OCI-LY3 (cell line): ENCODE measurements around the gene EXOC4.

ENCODE experiments used
- H2AFZ ChIP-seq: fragments of 200-600, 300-600 bp; shearing (Covaris generic); 2 replicates; pipeline ENCODE4 v1.6.0; 2014; ENCODE audit warnings: antibody characterized with exemption, low read depth, low read length
- H3K27ac ChIP-seq: fragments of 200-600, 300-600 bp; sonication (generic); 2 replicates; pipeline ENCODE4 v1.5.1; 2014; ENCODE audit warnings: mild to moderate bottlenecking, low read length, moderate library complexity, mixed read lengths
- H3K27me3 ChIP-seq: fragments of 200-600, 300-600 bp; sonication (generic); 2 replicates; pipeline ENCODE4 v1.6.1; 2014; ENCODE audit warnings: low read depth, low read length, mixed read lengths
- H3K36me3 ChIP-seq: fragments of 200-600, 300-600 bp; sonication (generic); replicated peaks from 2 replicates; pipeline ENCODE3; 2014; ENCODE audit warnings: low read depth, low read length, mixed read lengths
- H3K4me1 ChIP-seq: fragments of 300-600, 200-600 bp; sonication (generic); 2 replicates; pipeline ENCODE4 v1.6.1; 2014; ENCODE audit warnings: low read length, mixed read lengths
- H3K4me2 ChIP-seq: fragments of 200-600, 300-600 bp; sonication (generic); 2 replicates; pipeline ENCODE4 v1.6.1; 2014; ENCODE audit warnings: low read length, mixed read lengths
- H3K4me3 ChIP-seq: fragments of 300-600, 200-600 bp; sonication (generic); 2 replicates; pipeline ENCODE4 v1.5.1; 2014; ENCODE audit warnings: antibody characterized with exemption, mild to moderate bottlenecking, low read length, moderate library complexity
- H3K79me2 ChIP-seq: fragments of 300-600, 200-600 bp; shearing (Covaris generic); 2 replicates; pipeline ENCODE4 v1.6.1; 2014; ENCODE audit warnings: mild to moderate bottlenecking, low read length, mixed read lengths
- H3K9ac ChIP-seq: fragments of 300-600, 200-600 bp; shearing (Covaris generic); 2 replicates; pipeline ENCODE4 v1.6.0; 2014; ENCODE audit warnings: mild to moderate bottlenecking, low read length, moderate library complexity
- H3K9me3 ChIP-seq: fragments of 200-600, 300-600 bp; shearing (Covaris generic); 2 replicates; pipeline ENCODE4 v1.6.1; 2014; ENCODE audit warnings: low read length, mixed read lengths; ENCODE audit not compliant: insufficient read depth
- H4K20me1 ChIP-seq: fragments of 200-600, 300-600 bp; sonication (generic); 2 replicates; pipeline ENCODE4 v1.6.1; 2016; ENCODE audit warnings: low read length, mixed read lengths; ENCODE audit not compliant: insufficient read depth
- CTCF ChIP-seq: fragments of 200-600, 300-600 bp; sonication (generic); IDR thresholded peaks from 2 replicates; pipeline ENCODE4 v1.5.1; 2014; ENCODE audit warnings: antibody characterized with exemption, low read length, low read depth
- EZH2phosphoT487 ChIP-seq: fragments of 200-600 bp; shearing (Covaris generic); IDR thresholded peaks from 2 replicates; pipeline ENCODE4 v1.6.1; 2018; ENCODE audit warnings: antibody characterized with exemption, mixed run types, low read depth

Gene EXOC4

DNA sequence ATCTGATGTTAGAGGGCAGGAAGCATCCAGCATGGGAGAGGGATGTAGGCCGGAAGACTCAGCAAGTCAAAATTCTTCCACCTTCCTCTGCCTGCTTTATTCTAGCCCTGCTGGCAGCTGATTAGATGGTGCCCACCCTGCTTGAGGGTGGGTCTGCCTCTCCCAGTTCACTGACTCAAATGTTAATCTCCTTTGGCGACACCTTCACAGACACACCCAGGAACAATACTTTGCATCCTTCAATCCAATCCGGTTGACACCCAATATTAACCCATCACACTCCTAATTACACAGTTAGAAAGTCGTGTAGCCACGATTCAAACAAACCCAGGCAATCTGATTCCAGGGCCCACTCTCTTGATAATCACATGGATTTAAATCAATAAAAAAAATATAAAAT lies 440.4 kb downstream of the EXOC4 start:
- H3K9me3 ChIP-seq, result no peaks in the 10 kb centered on the region
- no peak overlapping the region for H3K9ac ChIP-seq
- H3K4me2 ChIP-seq, result no peak overlapping the region
- H3K27me3 ChIP-seq, result no peaks in the 10 kb centered on the region
- H3K4me1 ChIP-seq, result peaks cover 12% of the 10 kb centered on the region
- TF ChIP-seq EZH2phosphoT487 (no peak), CTCF (no peak)
- no peaks in the 10 kb centered on the region for H4K20me1 ChIP-seq
- no peak overlapping the region for H3K27ac ChIP-seq
- H3K36me3 ChIP-seq, result no peaks in the 10 kb centered on the region
- no peak overlapping the region for H3K4me3 ChIP-seq
- no peaks in the 10 kb centered on the region for H3K79me2 ChIP-seq
- H2AFZ ChIP-seq, result no peak overlapping the region

GRCh38 chr7:133696056-133696455 lies 443.2 kb downstream of the EXOC4 start:
- Histone ChIP-seq H3K36me3 (no peaks in the 10 kb centered on the region), H3K9me3 (no peaks in the 10 kb centered on the region), H3K4me1 (no peaks in the 10 kb centered on the region), H3K79me2 (no peaks in the 10 kb centered on the region), H3K4me3 (no peak overlapping the region), H3K9ac (no peak overlapping the region), H4K20me1 (no peaks in the 10 kb centered on the region), H3K27ac (no peak overlapping the region), H3K4me2 (no peak overlapping the region), H3K27me3 (no peaks in the 10 kb centered on the region), H2AFZ (no peak overlapping the region)
- TF ChIP-seq EZH2phosphoT487, result no peak
- TF ChIP-seq CTCF, result no peak

DNA sequence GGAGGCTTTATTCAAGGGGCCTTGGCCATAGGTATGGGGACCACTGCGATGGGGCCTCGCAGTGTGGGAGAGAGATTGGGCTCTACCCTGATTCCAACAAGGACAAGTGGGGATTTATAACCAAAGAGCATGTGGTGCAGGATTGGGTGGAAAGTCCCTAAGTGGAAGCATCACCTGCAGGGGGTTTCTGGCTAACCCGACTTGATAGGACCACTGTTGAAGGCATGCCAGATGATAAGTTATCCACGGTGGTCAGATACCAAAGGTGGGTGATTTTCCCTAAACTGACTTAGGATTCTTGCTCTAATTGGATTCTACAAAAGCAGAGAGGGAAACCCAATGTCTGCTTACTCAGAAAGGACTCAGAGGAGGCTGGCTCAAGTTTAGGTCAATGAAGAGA lies 444.7 kb downstream of the EXOC4 start:
- Histone ChIP-seq H3K4me2 (no peak overlapping the region), H3K4me1 (no peaks in the 10 kb centered on the region), H3K4me3 (no peak overlapping the region), H2AFZ (no peak overlapping the region), H4K20me1 (no peaks in the 10 kb centered on the region), H3K27me3 (no peaks in the 10 kb centered on the region), H3K9me3 (no peaks in the 10 kb centered on the region), H3K27ac (no peak overlapping the region), H3K9ac (no peak overlapping the region), H3K36me3 (no peaks in the 10 kb centered on the region), H3K79me2 (no peaks in the 10 kb centered on the region)
- TF ChIP-seq EZH2phosphoT487 (no peak), CTCF (no peak)

GRCh38 chr7:133698127-133698526 lies 445.2 kb downstream of the EXOC4 start:
- TF ChIP-seq CTCF, result no peak
- no peak for TF ChIP-seq EZH2phosphoT487
- Histone ChIP-seq H3K36me3 (no peaks in the 10 kb centered on the region), H3K79me2 (no peaks in the 10 kb centered on the region), H3K9ac (no peak overlapping the region), H3K27ac (no peak overlapping the region), H4K20me1 (no peaks in the 10 kb centered on the region), H3K27me3 (no peaks in the 10 kb centered on the region), H3K4me3 (no peak overlapping the region), H3K4me2 (no peak overlapping the region), H3K9me3 (no peaks in the 10 kb centered on the region), H2AFZ (no peak overlapping the region), H3K4me1 (no peaks in the 10 kb centered on the region)
